ENCODE measurements around the gene LRRC4B.

The LRRC4B gene

DNA sequence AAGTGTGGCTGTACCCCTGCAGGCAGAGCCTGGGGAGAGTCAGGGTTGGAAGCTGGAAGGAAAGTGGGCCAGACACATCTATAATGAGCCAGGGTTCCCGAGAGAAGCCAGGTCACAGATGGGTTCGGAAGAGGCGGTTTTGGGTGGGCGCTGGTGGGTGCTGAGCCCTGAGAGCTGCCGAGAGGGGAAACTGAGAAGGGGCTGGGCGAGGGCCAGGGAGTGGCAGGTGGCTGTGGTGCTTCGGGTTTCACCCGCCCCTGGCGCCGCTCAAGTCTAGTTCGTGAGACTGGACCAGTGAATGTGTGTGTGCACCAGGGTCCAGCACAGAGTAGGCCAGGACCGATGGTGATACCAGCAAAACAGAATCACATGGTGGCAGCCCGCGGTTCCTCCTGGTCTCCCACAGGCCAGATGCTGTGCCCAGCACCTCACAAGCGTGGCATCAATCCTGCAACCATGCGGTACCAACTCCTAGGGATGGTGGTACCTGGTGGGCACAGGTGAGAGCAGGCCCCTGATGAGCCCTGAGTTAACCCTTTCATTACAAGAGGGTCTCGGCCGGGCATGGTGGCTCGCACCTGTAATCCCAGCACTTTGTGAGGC, 1.8 kb upstream of the LRRC4B start:
- DNase-seq: no peak

- DNase-seq: no peak
These were observed 778 bp upstream of the LRRC4B start for GRCh38 chr19:50568728-50569698.

GRCh38 chr19:50567052-50567841, 988 bp downstream of the LRRC4B start:
- no peak for DNase-seq

DNA sequence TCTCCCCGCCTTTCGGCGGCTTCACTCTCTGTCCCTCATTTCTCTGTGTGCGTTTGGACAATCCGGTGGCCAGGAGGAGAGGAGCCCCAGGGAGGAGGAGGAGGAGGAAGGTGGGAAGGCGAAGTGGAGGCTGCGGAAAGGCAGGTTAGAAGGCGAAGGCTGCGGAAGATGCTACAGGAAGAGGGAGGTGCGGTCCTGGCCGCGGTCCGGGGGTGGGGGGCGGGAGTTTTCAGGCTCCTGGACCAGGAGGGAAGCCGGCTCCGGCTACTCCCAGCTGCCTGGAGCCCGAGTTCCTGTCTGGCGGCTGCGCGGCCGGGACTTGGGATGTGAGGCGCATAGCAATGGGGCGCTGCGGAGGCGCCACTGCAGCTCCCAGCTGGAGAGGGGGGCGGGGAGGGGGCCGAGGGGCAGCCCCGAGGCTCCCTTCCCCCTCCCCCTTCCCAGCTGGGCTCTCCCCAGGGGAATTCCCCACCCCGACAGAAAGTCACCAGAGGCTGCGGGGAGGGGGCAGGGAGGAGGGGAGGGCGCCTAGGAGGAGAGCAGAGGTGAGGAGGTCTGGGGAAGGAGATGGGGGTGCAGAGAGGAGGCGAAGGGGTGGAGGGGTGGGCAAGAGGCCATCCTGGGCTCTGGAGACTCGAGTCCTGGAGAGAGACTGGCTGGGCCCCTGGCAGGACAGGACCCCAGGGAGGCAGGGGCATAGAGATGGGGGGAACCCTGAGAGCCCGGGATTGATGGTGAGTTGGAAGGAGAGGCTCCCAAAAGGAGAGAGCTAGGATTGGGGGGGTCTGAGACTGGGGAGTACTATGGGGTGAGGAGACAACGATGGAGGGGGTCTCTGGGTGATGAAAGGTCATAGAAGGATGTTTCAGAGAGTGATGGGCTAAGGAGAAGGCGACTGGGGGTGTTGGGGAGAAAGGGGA, 2.0 kb downstream of the LRRC4B start:
- no peak for DNase-seq

DNA sequence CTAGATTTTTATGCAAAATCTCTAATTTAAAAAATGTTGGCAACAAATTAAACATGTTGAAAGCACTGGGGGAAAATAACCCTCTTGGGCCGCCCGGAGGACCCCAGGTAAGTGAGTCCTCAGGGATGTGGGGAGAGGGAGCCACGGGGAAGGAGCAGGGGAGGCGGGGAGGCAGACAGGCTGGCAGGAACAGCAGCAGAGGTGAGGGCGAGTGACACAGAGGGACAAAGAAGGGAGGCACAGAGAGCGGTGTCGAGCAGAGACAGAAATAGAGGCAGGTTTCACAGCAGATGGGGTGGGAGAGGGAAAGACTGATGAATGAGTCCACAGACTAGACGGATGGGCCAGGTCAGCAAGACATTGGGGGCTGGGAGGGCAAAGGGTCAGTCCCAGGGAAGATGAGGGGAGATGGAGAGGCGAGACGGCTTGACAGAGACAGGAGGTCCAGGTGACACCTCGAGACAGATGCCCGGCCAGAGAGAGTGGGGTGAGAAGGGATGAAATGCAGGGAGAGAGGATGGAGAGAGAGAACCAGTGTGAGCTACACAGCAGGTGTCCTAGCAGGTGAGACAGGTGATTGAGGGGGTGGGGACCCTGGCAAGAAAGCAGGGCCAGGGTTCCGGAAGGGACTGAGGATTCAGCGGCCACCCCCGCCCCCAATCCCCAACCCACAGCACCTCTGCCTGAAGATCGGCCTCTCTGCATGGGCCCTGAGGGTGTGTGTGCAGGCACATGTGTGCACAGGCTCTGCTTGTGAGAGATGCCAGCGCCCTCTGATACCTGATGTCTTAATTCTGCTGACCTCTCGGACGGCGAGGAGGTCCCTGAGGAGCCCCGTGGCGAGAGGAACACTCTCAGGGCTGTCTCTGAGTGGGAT, 3.8 kb downstream of the LRRC4B start:
- DNase-seq: no peak

DNA sequence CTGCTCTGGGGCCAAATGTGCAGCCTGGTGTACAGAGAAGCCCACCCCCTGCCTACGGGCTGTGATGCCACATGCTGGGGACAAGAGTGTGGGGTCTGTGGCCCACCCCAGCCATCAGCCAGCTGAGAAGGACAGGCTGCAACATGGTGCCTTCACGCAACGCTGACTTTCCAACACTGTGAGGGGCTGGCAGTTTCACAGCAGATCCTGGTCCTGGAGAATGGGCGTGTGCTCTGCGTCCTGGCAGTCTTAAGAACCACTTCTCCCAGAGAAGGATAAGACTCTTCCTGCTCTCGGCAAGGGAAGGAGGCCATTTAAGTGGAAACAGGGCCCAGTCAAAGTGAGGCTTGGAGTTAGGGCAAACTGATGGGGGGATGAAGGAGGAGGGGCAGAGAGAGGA, 4.6 kb downstream of the LRRC4B start:
- no peak for DNase-seq

DNA sequence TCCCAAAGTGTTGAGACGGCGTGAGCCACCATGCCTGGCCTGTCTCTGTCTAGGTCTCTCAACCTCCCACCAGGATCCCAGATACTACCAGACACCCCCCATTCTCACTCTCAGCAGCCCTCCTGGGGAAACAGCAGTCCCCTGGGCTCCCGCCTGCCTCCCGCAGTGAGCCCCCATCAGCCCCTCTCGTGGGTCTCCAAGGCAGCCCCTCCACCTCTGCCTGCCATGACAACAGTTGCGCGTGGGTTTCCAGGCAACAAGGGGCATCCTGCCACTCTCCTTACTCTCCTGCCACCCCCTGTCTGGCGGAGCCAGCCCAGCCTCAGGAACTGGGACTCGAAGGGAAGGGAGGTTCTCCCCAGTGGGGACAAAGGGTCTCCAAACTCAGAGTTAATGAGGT, 5.2 kb downstream of the LRRC4B start:
- no peak for DNase-seq

DNA sequence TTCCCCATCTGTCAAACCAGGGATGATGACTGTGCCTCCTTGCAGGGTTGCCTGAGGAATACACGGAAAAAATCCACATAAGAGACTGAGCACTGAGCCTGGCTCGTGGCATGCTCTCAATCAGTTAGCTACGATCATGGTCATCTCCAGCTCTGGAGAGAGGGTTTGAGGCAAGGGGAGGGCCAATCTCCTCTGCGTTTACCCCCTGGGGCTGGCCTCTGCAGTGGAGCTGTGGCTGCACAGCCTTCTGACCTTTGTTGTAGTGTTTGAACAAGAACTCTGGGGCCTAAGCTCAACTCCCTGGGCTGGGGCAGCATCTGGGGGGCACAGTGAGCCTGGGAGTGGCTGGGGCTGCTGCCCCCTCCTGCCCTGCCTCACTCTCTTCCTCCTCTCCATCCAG, 5.9 kb downstream of the LRRC4B start:
- DNase-seq: no peak

DNA sequence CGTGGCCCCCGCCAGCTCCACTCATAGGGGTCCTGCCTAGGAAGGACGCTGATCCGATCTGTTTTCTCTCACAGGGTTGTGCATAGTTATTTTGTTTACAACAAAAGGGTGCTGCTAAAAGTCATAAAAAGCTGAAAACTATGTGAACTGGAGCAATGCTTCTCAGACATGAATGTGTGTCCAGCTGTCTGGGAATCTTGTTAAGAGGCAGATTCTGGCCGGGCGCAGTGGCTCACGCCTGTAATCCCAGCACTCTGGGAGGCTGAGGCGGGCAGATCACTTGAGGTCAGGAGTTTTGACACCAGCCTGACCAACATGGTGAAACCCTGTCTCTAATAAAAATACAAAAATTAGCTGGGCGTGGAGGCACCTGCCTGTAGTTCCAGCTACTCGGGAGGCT, 8.6 kb downstream of the LRRC4B start:
- DNase-seq: no peak

DNA sequence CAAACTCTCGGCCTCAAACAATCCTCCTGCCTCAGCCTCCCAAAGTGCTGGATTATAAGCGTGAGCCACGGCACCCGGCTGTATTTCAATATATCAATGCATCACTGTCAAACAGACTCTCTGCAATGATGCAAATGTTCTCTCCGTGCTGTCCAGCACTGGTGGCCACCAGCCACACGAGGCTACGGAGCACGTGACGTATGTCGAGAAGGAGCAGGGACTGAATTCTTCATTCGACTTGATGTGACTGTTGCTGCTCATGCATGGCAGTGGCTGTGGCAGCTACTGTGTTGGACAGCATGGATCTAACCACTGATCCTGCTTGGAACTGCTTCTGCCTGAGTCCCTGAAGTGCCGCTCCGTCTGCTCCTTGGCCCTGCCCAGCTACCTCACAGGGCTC, 9.8 kb downstream of the LRRC4B start:
- no peak for DNase-seq

DNA sequence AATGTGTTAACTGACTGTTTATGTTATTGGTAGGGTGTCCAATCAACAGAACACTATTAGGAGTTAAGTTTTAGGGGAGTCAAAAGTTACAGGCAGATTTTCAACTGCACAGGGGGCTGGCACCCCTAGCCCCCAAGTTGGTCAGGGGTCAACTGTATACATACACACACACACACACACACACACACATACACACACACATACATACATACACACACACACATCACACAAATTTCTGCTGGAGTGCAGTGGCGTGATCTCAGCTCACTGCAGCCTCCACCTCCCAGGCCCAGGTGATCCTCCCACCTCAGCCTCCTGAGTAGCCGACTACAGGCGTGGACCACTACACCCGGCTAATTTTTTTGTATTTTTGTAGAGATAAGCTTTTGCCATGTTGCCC, 10.2 kb downstream of the LRRC4B start:
- DNase-seq: no peak

GRCh38 chr19:50557009-50557613, 11.1 kb downstream of the LRRC4B start:
- DNase-seq: no peak

GRCh38 chr19:50556282-50557008, 11.8 kb downstream of the LRRC4B start:
- peak; percentile 45 to 63 for DNase-seq

DNA sequence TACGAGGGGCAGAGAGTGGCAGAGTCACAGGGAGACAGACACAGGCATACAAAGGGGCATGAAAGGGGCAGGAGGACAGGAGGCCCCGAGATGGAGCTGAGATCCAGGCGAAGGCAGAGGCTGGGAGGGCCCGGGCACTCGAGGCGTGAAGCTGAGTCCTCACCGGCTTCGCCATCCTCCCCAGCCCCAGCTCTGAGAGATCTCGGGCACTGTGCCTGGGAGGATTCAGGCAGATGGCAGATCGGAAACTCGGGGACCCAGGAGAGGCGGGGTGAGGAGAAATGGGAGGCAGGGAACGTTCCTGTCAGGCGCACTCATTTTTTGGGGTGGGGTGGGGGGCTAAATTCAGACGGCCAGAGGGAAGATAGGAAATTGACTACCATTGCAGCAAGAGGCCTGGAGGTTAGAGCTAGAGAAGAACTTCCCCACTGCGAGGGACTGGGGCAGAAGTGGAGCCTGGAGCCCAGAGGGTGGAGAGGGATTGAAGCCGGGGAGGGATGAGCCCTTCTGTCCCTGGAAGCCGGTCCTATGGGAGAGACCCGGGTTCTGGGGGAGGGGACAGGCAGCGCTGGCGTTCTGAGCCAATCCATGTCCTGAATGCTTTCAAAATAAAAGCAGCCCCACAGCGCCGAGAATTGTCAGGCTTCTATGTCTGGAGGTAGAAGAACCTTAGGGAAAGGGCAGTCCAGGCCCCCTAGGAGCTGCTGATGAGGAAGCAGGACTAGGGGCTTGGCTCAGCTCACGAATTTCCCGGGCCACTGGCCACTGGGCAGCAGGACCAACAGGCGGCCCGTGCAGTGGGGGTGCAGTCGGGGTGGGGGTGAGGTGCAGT, 12.6 kb downstream of the LRRC4B start:
- DNase-seq: no peak

- no peak for DNase-seq
These were observed 13.2 kb downstream of the LRRC4B start for GRCh38 chr19:50555033-50555432.

DNA sequence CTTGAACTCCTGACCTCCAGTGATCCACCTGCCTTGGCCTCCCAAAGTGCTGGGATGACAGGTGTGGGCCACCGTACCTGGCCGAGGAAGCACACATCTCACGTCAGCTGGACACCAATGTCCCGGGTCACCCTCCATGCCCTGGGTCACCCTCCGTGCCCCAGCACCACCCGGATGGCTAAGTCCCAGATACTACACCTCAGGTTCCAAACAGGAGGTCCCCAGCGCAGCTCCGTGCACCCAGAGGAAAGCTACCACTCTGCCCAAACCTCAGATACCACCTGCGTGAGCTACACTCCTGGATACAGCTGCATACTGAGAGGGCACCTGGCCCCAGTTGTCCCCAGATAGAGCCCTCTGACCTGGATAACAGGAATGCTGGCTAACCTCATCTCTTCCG, 14.0 kb downstream of the LRRC4B start:
- no peak for DNase-seq

DNA sequence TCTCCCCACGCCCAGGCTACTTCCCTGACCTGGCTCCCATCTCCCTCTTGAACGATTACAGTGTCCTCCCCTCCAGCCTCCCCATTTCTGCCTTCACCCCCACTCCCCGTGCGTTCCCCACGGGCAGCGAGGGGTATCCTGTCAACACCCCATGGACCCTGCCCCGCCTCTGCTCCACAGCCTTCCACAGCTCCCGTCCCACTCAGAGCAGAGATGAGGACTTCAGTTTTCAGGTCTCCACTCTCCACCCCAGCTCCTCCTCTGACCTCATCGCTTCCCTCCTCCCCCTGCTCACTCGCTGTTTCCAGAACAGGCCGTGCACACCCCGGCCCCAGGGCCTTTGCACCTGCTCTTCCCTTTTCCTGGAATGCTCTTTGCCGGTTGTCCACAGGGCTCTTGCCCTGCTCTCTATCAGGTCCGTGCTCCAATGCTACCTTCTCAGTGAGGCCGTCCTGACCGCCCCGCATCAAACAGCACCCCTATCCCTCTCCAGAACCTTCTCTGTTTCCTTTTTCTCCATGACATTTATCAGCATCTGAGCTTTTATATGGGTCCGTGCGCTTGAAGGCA, 15.0 kb downstream of the LRRC4B start:
- DNase-seq: no peak

GRCh38 chr19:50552540-50552939, 15.7 kb downstream of the LRRC4B start:
- DNase-seq: no peak

GRCh38 chr19:50551715-50552187, 16.5 kb downstream of the LRRC4B start:
- DNase-seq: no peak
